ENCODE measurements around the gene RNF133. TPM values are rescaled to one million over a fixed set of nuclear protein-coding genes. Genes with fewer than 3 reads are reported as not detected.
"Not testable (repeated sequence)": the region's sequence is repeated elsewhere in the genome, so short reads cannot be mapped to it uniquely, and the experiment has no call there.

Gene RNF133
- total and polyA plus RNA-seq, 9 of the 15 experiments (the other 6 are each of a cell fraction or from before 2014, with no cell fraction given) = not detected

DNA sequence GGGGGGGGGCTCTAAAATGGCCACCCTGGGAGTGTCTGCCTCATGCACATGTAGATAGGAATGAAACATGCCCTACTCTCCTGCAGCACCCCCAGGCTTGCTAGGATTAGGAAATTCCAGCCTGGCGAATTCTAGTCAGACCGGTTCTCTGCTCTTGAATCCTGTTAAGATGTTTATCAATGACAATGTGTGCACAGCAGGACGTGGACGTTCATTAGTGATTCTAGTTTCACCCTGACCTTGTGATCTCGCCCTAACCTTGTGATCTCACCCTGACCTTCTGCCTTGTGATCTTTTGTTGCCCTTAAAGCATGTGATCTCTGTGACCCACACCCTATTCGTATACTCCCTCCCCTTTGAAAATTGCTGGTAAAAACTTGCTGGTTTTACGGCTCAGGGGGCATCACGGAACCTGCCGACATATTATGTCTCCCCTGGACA lies 19.6 kb downstream of the RNF133 start:
- H3K79me2 ChIP-seq (ENCODE audit: control insufficient read depth, insufficient read depth, low read length); POLR2A ChIA-PET; intact Hi-C loops (cut with micrococcal nuclease); H3K4me1 ChIP-seq (replicated peaks in 1 of 2; ENCODE audit: control insufficient read depth in 2 of 2, insufficient read depth in 2 of 2, low read length in 2 of 2); in situ Hi-C loops (cut with MboI); H3K27ac ChIP-seq (ENCODE audit: extremely low read depth, low read depth, low read length); CTCF ChIA-PET (ENCODE audit: low intra/inter-chr PET ratio); H3K9me3 ChIP-seq (replicated peaks; ENCODE audit: control insufficient read depth, insufficient read depth, low read depth, low read length); BruUV-seq (replicated peaks); H4K20me1 ChIP-seq (replicated peaks; ENCODE audit: control insufficient read depth, insufficient read depth, low read length); H2AFZ ChIP-seq (ENCODE audit: low read depth, low read length); H3K36me3 ChIP-seq (ENCODE audit: control insufficient read depth, insufficient read depth, low read length); H3K27me3 ChIP-seq (ENCODE audit: control insufficient read depth in 2 of 2, insufficient read depth in 2 of 2, low read length in 2 of 2); H3K4me2 ChIP-seq (ENCODE audit: insufficient read depth, low read length); H3K4me3 ChIP-seq; H3K9me1 ChIP-seq (ENCODE audit: control insufficient read depth, insufficient read depth, low read length); DNase-seq (ENCODE audit: extremely low read depth in 1 of 4, low spot score in 3 of 4); H3K9ac ChIP-seq (ENCODE audit: insufficient read depth in 1 of 2, low read depth in 2 of 2, low read length in 2 of 2); ATAC-seq; FAIRE-seq: not testable (repeated sequence)
- WGBS (ENCODE audit: insufficient coverage, low coverage, missing lambda C conversion rate) = 1% methylated on average over 9 of the region's 9 CpGs

DNA sequence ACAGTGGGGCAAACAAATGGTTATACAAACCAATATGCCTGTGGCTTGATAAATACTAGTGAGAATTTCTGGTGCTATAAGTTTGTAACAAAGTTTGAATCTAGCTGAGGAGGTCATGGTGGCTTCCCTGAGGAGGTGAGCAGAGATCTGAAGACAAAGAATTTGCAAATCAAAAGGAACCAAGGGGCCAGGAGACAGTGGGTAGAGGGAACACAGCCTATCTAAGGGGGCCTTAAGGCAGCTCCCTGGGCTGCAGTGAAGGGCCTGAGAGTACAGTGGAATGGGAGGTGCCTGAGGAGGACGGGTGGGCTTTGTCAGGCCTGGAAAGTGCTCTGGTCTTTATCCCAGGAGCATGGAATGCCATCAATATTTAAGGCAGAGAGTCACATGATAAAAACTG lies 21.8 kb downstream of the RNF133 start:
- ATAC-seq = no peak
- Histone ChIP-seq H3K27me3 (ENCODE audit: control insufficient read depth in 2 of 2, insufficient read depth in 2 of 2, low read length in 2 of 2) (no peaks in the 10 kb centered on the region), H3K4me2 (ENCODE audit: insufficient read depth, low read length) (no peak overlapping the region), H3K9ac (ENCODE audit: insufficient read depth in 1 of 2, low read depth in 2 of 2, low read length in 2 of 2) (no peak overlapping the region), H3K4me1 (replicated peaks in 1 of 2; ENCODE audit: control insufficient read depth in 2 of 2, insufficient read depth in 2 of 2, low read length in 2 of 2) (no peaks in the 10 kb centered on the region), H4K20me1 (replicated peaks; ENCODE audit: control insufficient read depth, insufficient read depth, low read length) (no peaks in the 10 kb centered on the region), H3K9me3 (replicated peaks; ENCODE audit: control insufficient read depth, insufficient read depth, low read depth, low read length) (no peaks in the 10 kb centered on the region), H3K4me3 (no peak overlapping the region), H3K36me3 (ENCODE audit: control insufficient read depth, insufficient read depth, low read length) (no peaks in the 10 kb centered on the region), H2AFZ (ENCODE audit: low read depth, low read length) (no peak overlapping the region), H3K9me1 (ENCODE audit: control insufficient read depth, insufficient read depth, low read length) (no peaks in the 10 kb centered on the region), H3K27ac (ENCODE audit: extremely low read depth, low read depth, low read length) (no peak overlapping the region), H3K79me2 (ENCODE audit: control insufficient read depth, insufficient read depth, low read length) (no peaks in the 10 kb centered on the region)
- BruUV-seq (replicated peaks) = no TSS peak
- DNase-seq (ENCODE audit: extremely low read depth in 1 of 4, low spot score in 3 of 4) = no peak
- intact Hi-C loops (cut with micrococcal nuclease) = no loop called here
- TF ChIP-seq ZNF384 (IDR thresholded peaks at IDR 0.05; ENCODE audit: low read depth, low read length) (no peak), GABPB1 (CRISPR knock-in tag; IDR thresholded peaks at IDR 0.05) (no peak), NR2F6 (CRISPR knock-in tag; IDR thresholded peaks at IDR 0.05) (no peak), RBBP5 (IDR thresholded peaks at IDR 0.05; ENCODE audit: borderline replicate concordance, insufficient read depth, low read length, poor library complexity, severe bottlenecking) (no peak), ZNF644 (tag; IDR thresholded peaks at IDR 0.05; ENCODE audit: low read depth) (no peak), ZNF324 (CRISPR knock-in tag; IDR thresholded peaks at IDR 0.05) (no peak)
- TF ChIP-seq, protein P1, sequence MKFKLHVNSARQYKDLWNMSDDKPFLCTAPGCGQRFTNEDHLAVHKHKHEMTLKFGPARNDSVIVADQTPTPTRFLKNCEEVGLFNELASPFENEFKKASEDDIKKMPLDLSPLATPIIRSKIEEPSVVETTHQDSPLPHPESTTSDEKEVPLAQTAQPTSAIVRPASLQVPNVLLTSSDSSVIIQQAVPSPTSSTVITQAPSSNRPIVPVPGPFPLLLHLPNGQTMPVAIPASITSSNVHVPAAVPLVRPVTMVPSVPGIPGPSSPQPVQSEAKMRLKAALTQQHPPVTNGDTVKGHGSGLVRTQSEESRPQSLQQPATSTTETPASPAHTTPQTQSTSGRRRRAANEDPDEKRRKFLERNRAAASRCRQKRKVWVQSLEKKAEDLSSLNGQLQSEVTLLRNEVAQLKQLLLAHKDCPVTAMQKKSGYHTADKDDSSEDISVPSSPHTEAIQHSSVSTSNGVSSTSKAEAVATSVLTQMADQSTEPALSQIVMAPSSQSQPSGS (CRISPR knock-in tag; IDR thresholded peaks at IDR 0.05) = no peak
- 0% methylated on average over 1 of the region's 1 CpG for WGBS (ENCODE audit: insufficient coverage, low coverage, missing lambda C conversion rate)
- POLR2A ChIA-PET = no interaction called here
- in situ Hi-C loops (cut with MboI) = no loop called here
- CTCF ChIA-PET (ENCODE audit: low intra/inter-chr PET ratio) = no interaction called here
- FAIRE-seq = no peak

Measured in K562 (cell line).